H9 (cell line): Measurements from ENCODE around the gene DOCK11. TPM values are rescaled to one million over a fixed set of nuclear protein-coding genes. Genes with fewer than 3 reads are reported as not detected.

Experiments used
- DNase-seq: peaks from one replicate; pipeline ENCODE4 v3.0.0-alpha.2; 2017
- H2AFZ ChIP-seq: one replicate; pipeline ENCODE4 v1.6.1; 2013; ENCODE audit warnings: mild to moderate bottlenecking, low read length, control low read depth, moderate library complexity
- H2AK5ac ChIP-seq: 2 replicates; pipeline ENCODE4 v1.6.1; 2013; ENCODE audit warnings: low read length, control low read depth, mixed read lengths; ENCODE audit not compliant: insufficient read length
- H2BK120ac ChIP-seq: one replicate; pipeline ENCODE4 v1.6.1; 2013; ENCODE audit warnings: low read depth, mild to moderate bottlenecking, low read length, control low read depth, inconsistent platforms; ENCODE audit not compliant: poor library complexity, severe bottlenecking
- H2BK12ac ChIP-seq: 2 replicates; pipeline ENCODE4 v1.6.1; 2013; ENCODE audit warnings: low read length, control low read depth, mixed read lengths, low read depth; ENCODE audit not compliant: insufficient read length
- H2BK15ac ChIP-seq: 2 replicates; pipeline ENCODE4 v1.6.1; 2013; ENCODE audit warnings: low read depth, low read length, control low read depth
- H2BK20ac ChIP-seq: one replicate; pipeline ENCODE4 v1.6.1; 2013; ENCODE audit warnings: low read depth, mild to moderate bottlenecking, low read length, control low read depth, inconsistent platforms; ENCODE audit not compliant: poor library complexity, severe bottlenecking
- H2BK5ac ChIP-seq: 2 replicates; pipeline ENCODE4 v1.6.1; 2013; ENCODE audit warnings: low read length, control low read depth, mixed read lengths; ENCODE audit not compliant: insufficient read length
- H3K14ac ChIP-seq: 2 replicates; pipeline ENCODE4 v1.6.1; 2013; ENCODE audit warnings: low read length, control low read depth; ENCODE audit not compliant: insufficient read depth
- H3K18ac ChIP-seq: 2 replicates; pipeline ENCODE4 v1.6.1; 2013; ENCODE audit warnings: low read depth, mild to moderate bottlenecking, mixed read lengths, low read length, control low read depth; ENCODE audit not compliant: insufficient read length
- H3K23ac ChIP-seq: 2 replicates; pipeline ENCODE4 v1.6.1; 2013; ENCODE audit warnings: low read length, control low read depth, mixed read lengths, low read depth; ENCODE audit not compliant: insufficient read length
- H3K23me2 ChIP-seq: 2 replicates; pipeline ENCODE4 v1.6.1; 2013; ENCODE audit warnings: low read depth, mild to moderate bottlenecking, mixed read lengths, low read length, control low read depth; ENCODE audit not compliant: insufficient read length, poor library complexity, severe bottlenecking
- H3K27ac ChIP-seq: 2 replicates; pipeline ENCODE4 v1.5.1; 2013; ENCODE audit warnings: low read length, control low read depth, mixed read lengths, low read depth; ENCODE audit not compliant: insufficient read length
- H3K27me3 ChIP-seq: 2 replicates; pipeline ENCODE4 v1.6.1; 2013; ENCODE audit warnings: low read length, control low read depth, inconsistent platforms; ENCODE audit not compliant: insufficient read depth
- H3K4ac ChIP-seq: 2 replicates; pipeline ENCODE4 v1.6.1; 2013; ENCODE audit warnings: low read depth, mild to moderate bottlenecking, control low read depth, inconsistent platforms, low read length, moderate library complexity
- H3K4me1 ChIP-seq: 2 replicates; pipeline ENCODE4 v1.6.1; 2013; ENCODE audit warnings: low read length, control low read depth, inconsistent platforms; ENCODE audit not compliant: insufficient read depth
- H3K4me2 ChIP-seq: 2 replicates; pipeline ENCODE4 v1.6.1; 2013; ENCODE audit warnings: low read length, control low read depth, mixed read lengths; ENCODE audit not compliant: insufficient read length, insufficient read depth
- H3K56ac ChIP-seq: 2 replicates; pipeline ENCODE4 v1.6.1; 2013; ENCODE audit warnings: low read depth, mild to moderate bottlenecking, mixed read lengths, low read length, control low read depth; ENCODE audit not compliant: insufficient read length
- H3K79me1 ChIP-seq: 2 replicates; pipeline ENCODE4 v1.6.1; 2013; ENCODE audit warnings: low read depth, mild to moderate bottlenecking, moderate library complexity, low read length, control low read depth, inconsistent platforms; ENCODE audit not compliant: insufficient read depth, poor library complexity, severe bottlenecking
- H3K79me2 ChIP-seq: 2 replicates; pipeline ENCODE4 v1.6.1; 2013; ENCODE audit warnings: low read length, control low read depth, inconsistent platforms; ENCODE audit not compliant: insufficient read depth
- H3K9ac ChIP-seq: 2 replicates; pipeline ENCODE4 v1.6.1; 2013; ENCODE audit warnings: low read length, control low read depth, mixed read lengths; ENCODE audit not compliant: insufficient read length; ENCODE audit errors: extremely low read depth
- H3K9me3 ChIP-seq: one replicate; pipeline ENCODE4 v1.6.1; 2013; ENCODE audit warnings: low read depth, low read length, inconsistent platforms; ENCODE audit not compliant: control insufficient read depth
- H3T11ph ChIP-seq: one replicate; pipeline ENCODE4 v1.6.1; 2013; ENCODE audit warnings: mild to moderate bottlenecking, low read length, control low read depth, inconsistent platforms
- H4K20me1 ChIP-seq: one replicate; pipeline ENCODE4 v1.6.1; 2013; ENCODE audit not compliant: control insufficient read depth, insufficient read length, insufficient read depth
- H4K5ac ChIP-seq: 2 replicates; pipeline ENCODE4 v1.6.1; 2013; ENCODE audit warnings: low read depth, mild to moderate bottlenecking, mixed read lengths, low read length, control low read depth; ENCODE audit not compliant: insufficient read length
- H4K8ac ChIP-seq: replicated peaks from 2 replicates; pipeline ENCODE4 v1.6.1; 2013; ENCODE audit warnings: low read length, control low read depth, mixed read lengths, low read depth; ENCODE audit not compliant: insufficient read length
- H4K91ac ChIP-seq: 2 replicates; pipeline ENCODE4 v1.6.1; 2013; ENCODE audit warnings: low read depth, mild to moderate bottlenecking, moderate library complexity, mixed read lengths, low read length, control low read depth; ENCODE audit not compliant: insufficient read length
- H3K27ac Mint-ChIP-seq, 3 experiments: 2 replicates in 2 of 3; 3 replicates in 1 of 3; pipeline ENCODE4 v1.8.0; 2020 to 2021; ENCODE audit warnings: mixed read lengths in 3 of 3, mild to moderate bottlenecking in 1 of 3, moderate library complexity in 1 of 3
- H3K27me3 Mint-ChIP-seq: 2 replicates; pipeline ENCODE4 v1.8.0; 2021; ENCODE audit warnings: low read depth, mild to moderate bottlenecking, moderate library complexity, mixed read lengths
- H3K36me3 Mint-ChIP-seq, 3 experiments: 2 replicates in 2 of 3; 3 replicates in 1 of 3; pipeline ENCODE4 v1.8.0; 2020 to 2021; ENCODE audit warnings: low read depth in 3 of 3, mixed read lengths in 3 of 3; ENCODE audit not compliant: insufficient read depth in 1 of 3
- H3K4me1 Mint-ChIP-seq, 2 experiments: 2 replicates each; pipeline ENCODE4 v1.8.0; 2020; ENCODE audit warnings: mixed read lengths in 2 of 2
- H3K4me3 Mint-ChIP-seq, 2 experiments: 2 replicates in 1 of 2; 3 replicates in 1 of 2; pipeline ENCODE4 v1.8.0; 2020 to 2021; ENCODE audit warnings: mild to moderate bottlenecking in 2 of 2, mixed read lengths in 2 of 2, moderate library complexity in 1 of 2
- H3K9me3 Mint-ChIP-seq, 2 experiments: 2 replicates in 1 of 2; 3 replicates in 1 of 2; pipeline ENCODE4 v1.8.0; 2020; ENCODE audit warnings: mild to moderate bottlenecking in 2 of 2, mixed read lengths in 2 of 2, moderate library complexity in 1 of 2
- CTCF ChIP-seq: fragments of 200-600 bp; sonication (generic); conservative IDR thresholded peaks from 3 replicates; pipeline ENCODE4 v1.8.0; 2021; ENCODE audit warnings: antibody characterized with exemption, mild to moderate bottlenecking
- WGBS: extraction: QIAGEN DNeasy Blood & Tissue Kit; methylation state at CpG from one replicate; pipeline ENCODE4 v1.1.7; 2013; ENCODE audit warnings: missing lambda C conversion rate, low lambda C conversion rate, mixed read lengths; ENCODE audit not compliant: insufficient read length; ENCODE audit errors: extremely low coverage; 5-methylcytosine and 5-hydroxymethylcytosine counted together
- total RNA-seq: library from RNA; stranded (reverse); gene quantifications from 2 replicates; pipeline ENCODE4 v1.2.1, GENCODE V29; 2021

The DOCK11 gene
- total RNA-seq, 1 experiment from 2014 or later: 6.2 TPM

GRCh38 chrX:118593407-118593806, 97.8 kb downstream of the DOCK11 start:
- H3K14ac ChIP-seq: no peak overlapping the region
- Mint-ChIP-seq H3K4me1 (peaks cover 8 to 17% of the 10 kb centered on the region in 2 experiments), H3K9me3 (peaks cover 3 to 54% of the 10 kb centered on the region in 2 experiments; a peak in 4 of 5 replicates), H3K36me3 (peaks cover 0 to 13% (median 2%) of the 10 kb centered on the region in 3 experiments; a peak in 4 of 7 replicates), H3K4me3 (peak overlapping the region in 1 of 2 experiments; percentile 58; a peak in 2 of 5 replicates), H3K27ac (peak overlapping the region in 1 of 3 experiments; percentile 34; a peak in 4 of 7 replicates), H3K27me3 (no peaks in the 10 kb centered on the region; the same call in 1 of the 2 replicates)
- H2AFZ ChIP-seq: no peak overlapping the region
- H3K9ac ChIP-seq: no peak overlapping the region
- no peak overlapping the region for H3K23ac ChIP-seq
- no peaks in the 10 kb centered on the region for H3K79me1 ChIP-seq
- no peak for DNase-seq
- no peak overlapping the region for H4K5ac ChIP-seq
- H4K20me1 ChIP-seq: no peaks in the 10 kb centered on the region
- no peak overlapping the region for H2AK5ac ChIP-seq
- H3K79me2 ChIP-seq: no peaks in the 10 kb centered on the region
- no peak overlapping the region for H3K4me2 ChIP-seq
- H2BK15ac ChIP-seq: no peak overlapping the region
- no peak overlapping the region for H3K56ac ChIP-seq
- H3K9me3 ChIP-seq: peaks cover 32% of the 10 kb centered on the region
- no CpG with 5 or more reads among the region's 3 CpGs for WGBS
- no peak overlapping the region for H2BK20ac ChIP-seq
- TF ChIP-seq CTCF: no peak
- no peak overlapping the region for H3K4ac ChIP-seq
- H2BK12ac ChIP-seq: no peak overlapping the region
- no peaks in the 10 kb centered on the region for H3K23me2 ChIP-seq
- no peak overlapping the region for H4K91ac ChIP-seq
- no peak overlapping the region for H3K27ac ChIP-seq
- H3K27me3 ChIP-seq: no peaks in the 10 kb centered on the region
- no peak overlapping the region for H3K18ac ChIP-seq
- H2BK5ac ChIP-seq: no peak overlapping the region
- no peak overlapping the region for H2BK120ac ChIP-seq
- H3T11ph ChIP-seq: no peak overlapping the region
- H4K8ac ChIP-seq: no peak overlapping the region
- peaks cover 2% of the 10 kb centered on the region; the same call in 1 of the 2 replicates for H3K4me1 ChIP-seq
